Ovary (tissue), 9 donors: ENCODE data around the gene FER1L5. TPM values are rescaled to one million over a fixed set of nuclear protein-coding genes. Genes with fewer than 3 reads are reported as not detected.

Experiments
- DNase-seq, 5 donors: peaks; one replicate each; pipeline ENCODE4 v3.0.0-alpha.2; 2019 to 2020
- H3K27ac ChIP-seq, 2 donors: fragments of 200-600 bp; one replicate each; pipeline versions ENCODE4 v1.5.1 to v1.8.0; 2019 to 2022
- H3K27me3 ChIP-seq: fragments of 200-600 bp; one replicate; pipeline ENCODE4 v1.8.0; 2022
- H3K36me3 ChIP-seq: fragments of 200-600 bp; sonication (generic); one replicate; pipeline ENCODE4 v1.5.1; 2019
- H3K4me1 ChIP-seq: one replicate; pipeline ENCODE4 v1.8.1; 2013; ENCODE audit warnings: mild to moderate bottlenecking, moderate library complexity; ENCODE audit not compliant: insufficient read depth
- H3K4me3 ChIP-seq: fragments of 200-600 bp; sonication (generic); one replicate; pipeline ENCODE4 v1.5.1; 2017
- H3K9me3 ChIP-seq, 2 donors: fragments of 200-600 bp in 1 of 2; sonication (generic) in 1 of 2; one replicate each; pipeline versions ENCODE4 v1.5.1 to v1.8.1; 2013 to 2019; ENCODE audit warnings: mild to moderate bottlenecking in 1 of 2, moderate library complexity in 1 of 2
- CTCF ChIP-seq, 3 donors: fragments of 450-650 bp in 2 of 3; fragments of 200-600 bp in 1 of 3; IDR thresholded peaks; one replicate each; pipeline versions ENCODE4 v1.5.1 to v1.8.0; 2016 to 2022; ENCODE audit warnings: antibody characterized with exemption in 3 of 3, mild to moderate bottlenecking in 1 of 3
- EP300 ChIP-seq: sonication (generic); formaldehyde crosslinking; IDR thresholded peaks from one replicate; pipeline ENCODE4 v1.6.1; 2017; ENCODE audit warnings: antibody characterized with exemption
- POLR2A ChIP-seq: fragments of 450-650 bp; IDR thresholded peaks from one replicate; pipeline ENCODE4 v1.6.1; 2017; ENCODE audit warnings: antibody characterized with exemption, mild to moderate bottlenecking, moderate library complexity
- WGBS, 3 donors: extraction: QIAGEN DNeasy Blood & Tissue Kit in 1 of 3; methylation state at CpG; one replicate each; pipeline versions ENCODE4 v1.1.5 to v1.1.7; 2013 to 2017; 5-methylcytosine and 5-hydroxymethylcytosine counted together
- intact Hi-C, 4 donors: fragments of 100-400 bp; cut with DNase I; formaldehyde crosslinking; loops; one replicate each; pipeline versions ENCODE4 v1.11.0 to v1.15.1; 2022 to 2023
- polyA plus RNA-seq, 2 donors: library from polyadenylated mRNA; stranded (reverse); fragments of 200-250 nt in 1 of 2; fragments of 350-450 nt in 1 of 2; fragmentation: Illumina TruSeq in 1 of 2; extraction: RNeasy Lipid Tissue Mini Kit (QIAGEN cat#74804) in 1 of 2; gene quantifications; one replicate each; pipeline ENCODE4 v1.2.3, GENCODE V29; 2013 to 2014
- total RNA-seq, 7 donors: library from RNA; depleted of rRNA in 2 of 7; stranded (reverse); fragments of >200 nt in 2 of 7; fragmentation: NEBNext Ultra II Directional in 3 of 7; extraction: Animal tissue kit (Norgen Biotek cat#: 25700) in 3 of 7; gene quantifications; one replicate each; pipeline versions ENCODE4 v1.1.0 to v1.2.4, GENCODE V29; 2016 to 2023
- donor health status: DM: no; HTN: no; CAD: no; lungs with moderate emphysema.
- donor health status: DM: no; HTN: no; CAD: no.
- donor health status: Bipolar disorder and iron deficiency.
- donor health status: DM: yes; HTN: yes; CAD: no.
- donor health status: DM: no; HTN: no; CAD: no.
- donor health status: DM: yes; HTN: yes; CAD: no.

FER1L5 gene
- total and polyA plus RNA-seq, 9 donors, result 0.08 to 0.80 (median 0.23) TPM

DNA sequence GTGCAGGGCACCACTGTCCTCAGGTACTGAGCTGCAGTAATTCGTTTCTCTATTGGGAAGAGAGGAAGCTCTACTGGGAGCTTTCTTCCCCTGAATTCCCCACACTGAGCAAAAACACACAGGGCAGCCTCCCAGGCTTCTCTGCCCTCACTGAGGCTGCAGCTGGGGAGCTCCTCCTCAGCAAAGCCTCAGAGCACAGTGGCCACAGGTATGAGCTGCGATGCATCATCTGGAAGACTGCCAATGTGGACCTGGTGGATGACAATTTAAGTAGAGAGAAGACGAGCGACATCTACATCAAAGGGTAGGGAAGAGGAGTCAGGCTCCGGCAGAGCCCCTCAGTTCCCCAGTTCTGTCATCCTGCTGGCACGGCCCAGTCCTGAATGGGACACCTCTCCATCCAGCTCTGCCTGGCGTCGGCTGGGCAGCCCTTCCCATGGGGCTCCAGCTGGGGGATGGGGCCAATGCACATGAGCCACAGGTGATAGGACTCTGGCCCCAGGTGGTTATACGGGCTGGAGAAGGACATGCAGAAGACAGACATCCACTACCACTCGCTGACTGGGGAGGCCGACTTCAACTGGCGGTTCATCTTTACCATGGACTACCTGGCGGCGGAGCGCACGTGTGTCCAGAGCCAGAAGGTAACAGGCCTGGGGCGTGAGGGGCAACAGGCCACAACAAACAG, 59.7 kb downstream of the FER1L5 start:
- no peak overlapping the region for H3K4me3 ChIP-seq
- 90 to 92% (median 92%) methylated on average over 17 of the region's 17 CpGs for WGBS, 3 donors

DNA sequence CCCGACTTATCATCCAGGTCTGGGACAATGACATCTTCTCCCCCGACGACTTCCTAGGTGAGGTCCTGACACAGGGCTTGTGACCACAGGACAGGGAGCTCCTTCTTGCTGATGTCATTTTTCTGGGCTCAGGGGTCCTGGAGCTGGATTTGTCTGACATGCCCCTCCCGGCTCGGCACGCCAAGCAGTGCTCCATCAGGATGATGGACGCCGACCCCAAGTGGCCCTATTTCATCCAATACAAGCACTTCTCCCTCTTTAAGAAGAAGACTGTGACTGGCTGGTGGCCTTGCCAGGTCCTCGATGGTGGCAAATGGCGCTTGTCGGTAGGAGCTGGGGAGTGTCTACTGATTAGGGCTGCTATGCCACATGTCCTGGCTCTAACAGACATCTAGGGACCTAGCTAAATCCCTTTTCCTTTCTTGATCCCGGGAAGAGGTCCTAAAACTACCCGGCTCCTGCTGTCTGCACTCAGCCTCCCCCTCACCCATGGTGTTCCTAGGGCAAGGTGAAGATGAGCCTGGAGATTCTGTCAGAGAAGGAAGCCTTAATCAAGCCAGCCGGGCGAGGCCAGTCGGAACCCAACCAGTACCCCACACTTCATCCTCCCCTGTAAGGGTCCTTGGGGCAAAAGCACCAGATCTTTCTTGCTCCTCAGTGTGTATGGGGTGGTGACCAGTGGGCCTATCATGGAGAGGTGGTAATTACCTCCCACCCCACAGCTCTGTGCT, 60.6 kb downstream of the FER1L5 start:
- Histone ChIP-seq H3K36me3 (no peaks in the 10 kb centered on the region), H3K27ac (no peak overlapping the region), H3K4me3 (no peak overlapping the region), H3K27me3 (no peaks in the 10 kb centered on the region), H3K9me3 (no peaks in the 10 kb centered on the region), H3K4me1 (no peaks in the 10 kb centered on the region)
- no peak for TF ChIP-seq EP300
- TF ChIP-seq POLR2A, result no peak
- no peak for TF ChIP-seq CTCF (IDR thresholded peaks at IDR 0.05)
- intact Hi-C loops, result no loop called here
- DNase-seq, result no peak
- WGBS, 3 donors, result 91 to 95% (median 95%) methylated on average over 16 of the region's 16 CpGs

More for the DNA sequence above, 59.7 kb downstream of the FER1L5 start:
- TF ChIP-seq CTCF (IDR thresholded peaks at IDR 0.05) (no peak), EP300 (no peak), POLR2A (no peak)
- Histone ChIP-seq H3K4me1 (no peaks in the 10 kb centered on the region), H3K27ac (no peak overlapping the region), H3K27me3 (no peaks in the 10 kb centered on the region), H3K9me3 (no peaks in the 10 kb centered on the region), H3K36me3 (no peaks in the 10 kb centered on the region)
- DNase-seq, result no peak
- intact Hi-C loops, result no loop called here

DNA sequence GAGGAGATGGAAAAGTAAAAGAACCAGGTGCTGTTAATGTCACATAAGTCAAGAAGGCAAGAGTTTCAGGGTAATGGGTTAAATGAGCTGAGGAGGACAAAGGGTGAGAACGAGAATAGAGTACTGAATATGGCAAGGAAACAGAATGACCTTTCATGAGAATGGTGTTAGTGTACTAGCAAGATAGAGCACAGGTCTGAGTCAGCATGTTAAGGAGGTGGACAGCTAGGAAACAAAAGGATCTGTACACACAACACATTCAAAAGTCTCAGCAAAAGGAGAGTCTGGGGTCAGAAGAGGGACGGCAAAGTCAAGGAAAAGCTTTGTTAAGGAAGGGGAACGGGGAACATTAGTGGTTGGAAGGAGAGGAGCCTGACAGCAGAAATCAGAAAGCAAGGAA, 68.4 kb downstream of the FER1L5 start:
- intact Hi-C loops, result no loop called here
- WGBS, 3 donors, result 84 to 89% (median 86%) methylated on average over 3 of the region's 3 CpGs
- no peak overlapping the region for H3K27ac ChIP-seq
- H3K4me3 ChIP-seq, result no peak overlapping the region
- H3K4me1 ChIP-seq, result no peaks in the 10 kb centered on the region
- H3K36me3 ChIP-seq, result no peaks in the 10 kb centered on the region
- no peaks in the 10 kb centered on the region for H3K9me3 ChIP-seq
- DNase-seq, result no peak
- TF ChIP-seq CTCF (IDR thresholded peaks at IDR 0.05) (no peak), POLR2A (no peak), EP300 (no peak)
- H3K27me3 ChIP-seq, result no peaks in the 10 kb centered on the region

DNA sequence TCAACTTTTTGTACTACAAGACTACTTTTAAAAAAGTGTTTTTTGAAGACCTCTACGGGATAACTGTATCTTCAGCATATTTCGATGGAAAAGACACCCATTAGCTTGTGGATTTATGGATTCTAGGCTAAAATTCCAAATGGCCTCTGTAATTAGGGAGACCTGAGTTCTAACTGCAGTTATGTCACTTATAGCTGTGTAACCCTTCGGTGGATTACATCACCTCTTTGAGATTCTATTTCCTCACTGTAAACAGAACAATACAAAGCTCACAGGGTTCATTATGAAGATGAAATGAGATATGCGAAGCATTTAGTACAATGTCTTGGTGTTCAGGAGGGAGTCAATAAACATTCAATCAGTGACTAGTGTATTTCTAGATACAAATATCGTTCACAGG, 73.1 kb downstream of the FER1L5 start:
- no peak for DNase-seq
- H3K27me3 ChIP-seq, result no peaks in the 10 kb centered on the region
- 87 to 88% (median 87%) methylated on average over 5 of the region's 5 CpGs for WGBS, 3 donors
- TF ChIP-seq POLR2A (no peak), EP300 (no peak), CTCF (IDR thresholded peaks at IDR 0.05) (no peak)
- H3K4me1 ChIP-seq, result no peaks in the 10 kb centered on the region
- H3K9me3 ChIP-seq, result no peaks in the 10 kb centered on the region
- no peak overlapping the region for H3K4me3 ChIP-seq
- no peak overlapping the region for H3K27ac ChIP-seq
- intact Hi-C loops, result no loop called here
- no peaks in the 10 kb centered on the region for H3K36me3 ChIP-seq
